Endometrial microvascular endothelial cells (primary cell): ENCODE results near the gene SH3RF3. TPM values are rescaled to one million over a fixed set of nuclear protein-coding genes. Genes with fewer than 3 reads are reported as not detected.
"Not testable (repeated sequence)": the region's sequence is repeated elsewhere in the genome, so short reads cannot be mapped to it uniquely, and the experiment has no call there.

Experiments
- in situ Hi-C: cut with HindIII; loops from 2 replicates; pipeline ENCODE4 v1.10.0; 2017; ENCODE audit warnings: low sequenced_read_pairs, low pct_unique_long_range_greater_than_20kb; ENCODE audit errors: inconsistent ontology term
- total RNA-seq: library from RNA; depleted of rRNA; stranded (reverse); fragments of >200 nt; gene quantifications from one replicate; pipeline ENCODE4 v1.2.3, GENCODE V29; 2015; ENCODE audit errors: inconsistent ontology term

The SH3RF3 gene
- total RNA-seq, 1 donor from 2014 or later = 11.7 TPM

- in situ Hi-C loops = not testable (repeated sequence)
Measured at GRCh38 chr2:109536556-109536955, 407.6 kb downstream of the SH3RF3 start.

GRCh38 chr2:109537565-109538222 lies 408.7 kb downstream of the SH3RF3 start:
- in situ Hi-C loops = no loop called here

GRCh38 chr2:109538546-109538945 lies 409.5 kb downstream of the SH3RF3 start:
- in situ Hi-C loops = no loop called here

- in situ Hi-C loops = no loop called here
Measured at GRCh38 chr2:109542384-109542783, 413.4 kb downstream of the SH3RF3 start.

GRCh38 chr2:109545828-109546713 lies 417.1 kb downstream of the SH3RF3 start:
- in situ Hi-C loops = no loop called here

GRCh38 chr2:109547280-109547679 lies 418.3 kb downstream of the SH3RF3 start:
- in situ Hi-C loops = no loop called here

GRCh38 chr2:109549016-109549590 lies 420.1 kb downstream of the SH3RF3 start:
- in situ Hi-C loops = no loop called here

Other genes with a start within 250 kb of the SH3RF3 start
- gene EDAR, start 140.0 kb upstream of the SH3RF3 start, total RNA-seq = not detected